Stimulated activated CD8-positive, alpha-beta memory T cell treated with anti-CD3 and anti-CD28 coated beads, Interleukin-12 subunit alpha, Interleukin-12 subunit beta, amount 100 ng/mL, for 4 hours (primary cell): ENCODE data around the gene CLIC5.

Experiments
- DNase-seq: peaks from one replicate; pipeline ENCODE4 v3.0.0-alpha.2; 2020; ENCODE audit warnings: low read depth

CLIC5 gene

GRCh38 chr6:46015119-46015968 lies at the start of gene CLIC5:
Gene CLIC5, minus strand, starts transcription at chr6:46015860. Its CDS starts 318 bp downstream, at chr6:46015542.
- DNase-seq = no peak

- no peak for DNase-seq
Observed at GRCh38 chr6:46062991-46063390, 47.3 kb upstream of the CLIC5 start.

GRCh38 chr6:46062312-46062711 lies 46.7 kb upstream of the CLIC5 start:
- DNase-seq = no peak

- DNase-seq = no peak
Observed at GRCh38 chr6:46061497-46061896, 45.8 kb upstream of the CLIC5 start.

GRCh38 chr6:46059608-46060007 lies 43.9 kb upstream of the CLIC5 start:
- no peak for DNase-seq

GRCh38 chr6:46058951-46059350 lies 43.3 kb upstream of the CLIC5 start:
- DNase-seq = no peak

GRCh38 chr6:46057792-46058191 lies 42.1 kb upstream of the CLIC5 start:
- no peak for DNase-seq

GRCh38 chr6:46056906-46057529 lies 41.4 kb upstream of the CLIC5 start:
- no peak for DNase-seq

GRCh38 chr6:46054516-46054915 lies 38.9 kb upstream of the CLIC5 start:
- no peak for DNase-seq

- DNase-seq = no peak
Observed at GRCh38 chr6:46053039-46053933, 37.6 kb upstream of the CLIC5 start.

GRCh38 chr6:46052479-46052878 lies 36.8 kb upstream of the CLIC5 start:
- no peak for DNase-seq

- no peak for DNase-seq
Observed at GRCh38 chr6:46051962-46052361, 36.3 kb upstream of the CLIC5 start.

GRCh38 chr6:46050845-46051405 lies 35.3 kb upstream of the CLIC5 start:
- DNase-seq = no peak

- DNase-seq = no peak
Observed at GRCh38 chr6:46048646-46049297, 33.1 kb upstream of the CLIC5 start.

- DNase-seq = no peak
Observed at GRCh38 chr6:46046558-46047174, 31.0 kb upstream of the CLIC5 start.

- no peak for DNase-seq
Observed at GRCh38 chr6:46044881-46045617, 29.4 kb upstream of the CLIC5 start.

- no peak for DNase-seq
Observed at GRCh38 chr6:46042355-46042999, 26.8 kb upstream of the CLIC5 start.

- DNase-seq = no peak
Observed at GRCh38 chr6:46040288-46040687, 24.6 kb upstream of the CLIC5 start.

- no peak for DNase-seq
Observed at GRCh38 chr6:46039646-46040045, 24.0 kb upstream of the CLIC5 start.

- no peak for DNase-seq
Observed at GRCh38 chr6:46036911-46037310, 21.3 kb upstream of the CLIC5 start.
